ENCODE results near the gene ACOT7. TPM values are rescaled to one million over a fixed set of nuclear protein-coding genes. Genes with fewer than 3 reads are reported as not detected.

Gene ACOT7
- total and polyA plus RNA-seq, 2 experiments from 2014 or later: 167 to 169 TPM

DNA sequence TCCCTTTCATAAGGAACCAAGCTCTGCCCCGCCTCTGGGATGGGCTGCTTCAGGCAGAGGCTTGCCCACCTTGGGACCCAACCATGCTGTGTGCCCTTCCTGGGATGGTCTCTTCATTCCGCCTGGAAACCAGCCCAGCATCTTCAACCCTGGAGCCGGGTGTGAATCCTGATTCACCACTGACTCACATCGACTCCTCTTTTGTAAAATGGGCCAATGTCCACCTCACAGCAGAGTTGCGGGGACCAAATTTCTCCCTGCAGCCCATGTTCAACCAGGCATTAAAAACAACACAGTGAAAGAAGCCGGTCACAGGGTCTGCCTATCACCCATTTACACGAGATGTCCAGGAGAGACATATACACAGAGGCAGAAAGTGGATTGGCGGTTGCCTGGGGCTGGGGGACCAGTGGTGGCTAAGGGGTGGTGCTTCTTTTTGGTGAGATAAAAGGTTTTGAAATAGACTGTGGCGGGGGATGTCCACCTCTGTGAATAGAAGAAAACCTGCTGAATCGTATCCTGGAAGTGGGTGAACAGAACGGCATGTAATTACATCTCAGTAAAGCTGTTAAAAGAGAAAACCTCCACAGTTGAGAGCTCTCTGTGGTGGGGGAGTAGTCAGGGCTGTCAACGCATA lies 125.8 kb downstream of the ACOT7 start (continued):
- TF ChIP-seq, protein P1, sequence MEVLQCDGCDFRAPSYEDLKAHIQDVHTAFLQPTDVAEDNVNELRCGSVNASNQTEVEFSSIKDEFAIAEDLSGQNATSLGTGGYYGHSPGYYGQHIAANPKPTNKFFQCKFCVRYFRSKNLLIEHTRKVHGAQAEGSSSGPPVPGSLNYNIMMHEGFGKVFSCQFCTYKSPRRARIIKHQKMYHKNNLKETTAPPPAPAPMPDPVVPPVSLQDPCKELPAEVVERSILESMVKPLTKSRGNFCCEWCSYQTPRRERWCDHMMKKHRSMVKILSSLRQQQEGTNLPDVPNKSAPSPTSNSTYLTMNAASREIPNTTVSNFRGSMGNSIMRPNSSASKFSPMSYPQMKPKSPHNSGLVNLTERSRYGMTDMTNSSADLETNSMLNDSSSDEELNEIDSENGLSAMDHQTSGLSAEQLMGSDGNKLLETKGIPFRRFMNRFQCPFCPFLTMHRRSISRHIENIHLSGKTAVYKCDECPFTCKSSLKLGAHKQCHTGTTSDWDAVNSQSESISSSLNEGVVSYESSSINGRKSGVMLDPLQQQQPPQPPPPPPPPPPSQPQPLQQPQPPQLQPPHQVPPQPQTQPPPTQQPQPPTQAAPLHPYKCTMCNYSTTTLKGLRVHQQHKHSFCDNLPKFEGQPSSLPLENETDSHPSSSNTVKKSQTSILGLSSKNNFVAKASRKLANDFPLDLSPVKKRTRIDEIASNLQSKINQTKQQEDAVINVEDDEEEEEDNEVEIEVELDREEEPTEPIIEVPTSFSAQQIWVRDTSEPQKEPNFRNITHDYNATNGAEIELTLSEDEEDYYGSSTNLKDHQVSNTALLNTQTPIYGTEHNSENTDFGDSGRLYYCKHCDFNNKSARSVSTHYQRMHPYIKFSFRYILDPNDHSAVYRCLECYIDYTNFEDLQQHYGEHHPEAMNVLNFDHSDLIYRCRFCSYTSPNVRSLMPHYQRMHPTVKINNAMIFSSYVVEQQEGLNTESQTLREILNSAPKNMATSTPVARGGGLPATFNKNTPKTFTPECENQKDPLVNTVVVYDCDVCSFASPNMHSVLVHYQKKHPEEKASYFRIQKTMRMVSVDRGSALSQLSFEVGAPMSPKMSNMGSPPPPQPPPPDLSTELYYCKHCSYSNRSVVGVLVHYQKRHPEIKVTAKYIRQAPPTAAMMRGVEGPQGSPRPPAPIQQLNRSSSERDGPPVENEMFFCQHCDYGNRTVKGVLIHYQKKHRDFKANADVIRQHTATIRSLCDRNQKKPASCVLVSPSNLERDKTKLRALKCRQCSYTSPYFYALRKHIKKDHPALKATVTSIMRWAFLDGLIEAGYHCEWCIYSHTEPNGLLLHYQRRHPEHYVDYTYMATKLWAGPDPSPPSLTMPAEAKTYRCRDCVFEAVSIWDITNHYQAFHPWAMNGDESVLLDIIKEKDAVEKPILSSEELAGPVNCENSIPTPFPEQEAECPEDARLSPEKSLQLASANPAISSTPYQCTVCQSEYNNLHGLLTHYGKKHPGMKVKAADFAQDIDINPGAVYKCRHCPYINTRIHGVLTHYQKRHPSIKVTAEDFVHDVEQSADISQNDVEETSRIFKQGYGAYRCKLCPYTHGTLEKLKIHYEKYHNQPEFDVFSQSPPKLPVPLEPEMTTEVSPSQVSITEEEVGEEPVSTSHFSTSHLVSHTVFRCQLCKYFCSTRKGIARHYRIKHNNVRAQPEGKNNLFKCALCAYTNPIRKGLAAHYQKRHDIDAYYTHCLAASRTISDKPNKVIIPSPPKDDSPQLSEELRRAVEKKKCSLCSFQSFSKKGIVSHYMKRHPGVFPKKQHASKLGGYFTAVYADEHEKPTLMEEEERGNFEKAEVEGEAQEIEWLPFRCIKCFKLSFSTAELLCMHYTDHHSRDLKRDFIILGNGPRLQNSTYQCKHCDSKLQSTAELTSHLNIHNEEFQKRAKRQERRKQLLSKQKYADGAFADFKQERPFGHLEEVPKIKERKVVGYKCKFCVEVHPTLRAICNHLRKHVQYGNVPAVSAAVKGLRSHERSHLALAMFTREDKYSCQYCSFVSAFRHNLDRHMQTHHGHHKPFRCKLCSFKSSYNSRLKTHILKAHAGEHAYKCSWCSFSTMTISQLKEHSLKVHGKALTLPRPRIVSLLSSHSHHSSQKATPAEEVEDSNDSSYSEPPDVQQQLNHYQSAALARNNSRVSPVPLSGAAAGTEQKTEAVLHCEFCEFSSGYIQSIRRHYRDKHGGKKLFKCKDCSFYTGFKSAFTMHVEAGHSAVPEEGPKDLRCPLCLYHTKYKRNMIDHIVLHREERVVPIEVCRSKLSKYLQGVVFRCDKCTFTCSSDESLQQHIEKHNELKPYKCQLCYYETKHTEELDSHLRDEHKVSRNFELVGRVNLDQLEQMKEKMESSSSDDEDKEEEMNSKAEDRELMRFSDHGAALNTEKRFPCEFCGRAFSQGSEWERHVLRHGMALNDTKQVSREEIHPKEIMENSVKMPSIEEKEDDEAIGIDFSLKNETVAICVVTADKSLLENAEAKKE (CRISPR knock-in tag; IDR thresholded peaks at IDR 0.05): no peak
- no peak for TF ChIP-seq EZH2phosphoT487 (IDR thresholded peaks at IDR 0.05; ENCODE audit: unreplicated experiment)
- TF ChIP-seq, protein P2, sequence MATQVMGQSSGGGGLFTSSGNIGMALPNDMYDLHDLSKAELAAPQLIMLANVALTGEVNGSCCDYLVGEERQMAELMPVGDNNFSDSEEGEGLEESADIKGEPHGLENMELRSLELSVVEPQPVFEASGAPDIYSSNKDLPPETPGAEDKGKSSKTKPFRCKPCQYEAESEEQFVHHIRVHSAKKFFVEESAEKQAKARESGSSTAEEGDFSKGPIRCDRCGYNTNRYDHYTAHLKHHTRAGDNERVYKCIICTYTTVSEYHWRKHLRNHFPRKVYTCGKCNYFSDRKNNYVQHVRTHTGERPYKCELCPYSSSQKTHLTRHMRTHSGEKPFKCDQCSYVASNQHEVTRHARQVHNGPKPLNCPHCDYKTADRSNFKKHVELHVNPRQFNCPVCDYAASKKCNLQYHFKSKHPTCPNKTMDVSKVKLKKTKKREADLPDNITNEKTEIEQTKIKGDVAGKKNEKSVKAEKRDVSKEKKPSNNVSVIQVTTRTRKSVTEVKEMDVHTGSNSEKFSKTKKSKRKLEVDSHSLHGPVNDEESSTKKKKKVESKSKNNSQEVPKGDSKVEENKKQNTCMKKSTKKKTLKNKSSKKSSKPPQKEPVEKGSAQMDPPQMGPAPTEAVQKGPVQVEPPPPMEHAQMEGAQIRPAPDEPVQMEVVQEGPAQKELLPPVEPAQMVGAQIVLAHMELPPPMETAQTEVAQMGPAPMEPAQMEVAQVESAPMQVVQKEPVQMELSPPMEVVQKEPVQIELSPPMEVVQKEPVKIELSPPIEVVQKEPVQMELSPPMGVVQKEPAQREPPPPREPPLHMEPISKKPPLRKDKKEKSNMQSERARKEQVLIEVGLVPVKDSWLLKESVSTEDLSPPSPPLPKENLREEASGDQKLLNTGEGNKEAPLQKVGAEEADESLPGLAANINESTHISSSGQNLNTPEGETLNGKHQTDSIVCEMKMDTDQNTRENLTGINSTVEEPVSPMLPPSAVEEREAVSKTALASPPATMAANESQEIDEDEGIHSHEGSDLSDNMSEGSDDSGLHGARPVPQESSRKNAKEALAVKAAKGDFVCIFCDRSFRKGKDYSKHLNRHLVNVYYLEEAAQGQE (IDR thresholded peaks at IDR 0.05; ENCODE audit: unreplicated experiment): no peak

DNA sequence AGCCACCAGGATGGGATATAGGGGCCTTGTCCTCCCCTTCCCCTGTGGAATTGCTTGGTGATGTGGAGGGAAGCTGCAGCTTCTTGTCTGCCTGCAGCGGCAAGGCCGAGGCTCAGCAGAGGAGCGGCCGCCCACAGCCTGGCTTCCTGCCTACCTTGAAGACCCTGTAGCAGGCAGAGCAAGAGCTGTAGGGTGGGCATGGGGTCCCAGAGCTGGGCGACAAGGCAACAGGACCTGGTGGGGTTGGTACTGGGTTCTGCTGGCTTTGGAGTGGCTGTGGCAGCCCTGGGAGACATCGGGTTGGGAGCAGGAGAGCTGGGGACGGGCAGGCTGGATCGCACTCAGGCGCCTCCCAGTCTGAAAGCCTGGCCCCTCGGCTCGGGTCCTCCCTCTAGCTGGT lies 126.9 kb downstream of the ACOT7 start:
- Histone ChIP-seq H3K9me2 (ENCODE audit: insufficient read depth) (no peaks in the 10 kb centered on the region), H4K20me1 (replicated peaks; ENCODE audit: insufficient read depth) (no peaks in the 10 kb centered on the region; the same call in 1 of the 2 replicates), H2AFZ (no peak overlapping the region), H3K36me3 (ENCODE audit: insufficient read depth) (no peaks in the 10 kb centered on the region), H3K27ac (ENCODE audit: low read depth) (no peak overlapping the region), H3K4me2 (no peak overlapping the region), H3F3A (replicated peaks; ENCODE audit: low read depth) (peaks cover 11% of the 10 kb centered on the region), H3K27me3 (ENCODE audit: insufficient read depth) (peaks cover 7% of the 10 kb centered on the region; the same call in 1 of the 2 replicates), H3K4me3 (no peak overlapping the region), H3K4me1 (ENCODE audit: insufficient read depth) (no peaks in the 10 kb centered on the region; the same call in 1 of the 2 replicates), H3K79me2 (replicated peaks; ENCODE audit: insufficient read depth) (no peaks in the 10 kb centered on the region)
- H3K9me3 Mint-ChIP-seq: no peaks in the 10 kb centered on the region
- peaks cover 19% of the 10 kb centered on the region for H3K27me3 Mint-ChIP-seq (ENCODE audit: insufficient read depth, low read depth, poor library complexity)
- H3K27ac Mint-ChIP-seq: no peak overlapping the region
- ATAC-seq (no peak), DNase-seq (ENCODE audit: low spot score) (no peak)
- H3K4me1 Mint-ChIP-seq: peaks cover 11% of the 10 kb centered on the region; the same call in 2 of the 3 replicates
- H3K36me3 Mint-ChIP-seq (ENCODE audit: low read depth): no peaks in the 10 kb centered on the region
- no peak overlapping the region for H3K4me3 Mint-ChIP-seq
- TF ChIP-seq EZH2 (IDR thresholded peaks at IDR 0.05; ENCODE audit: low read depth, unreplicated experiment): no peak
- TF ChIP-seq ZNF114 (CRISPR knock-in tag; IDR thresholded peaks at IDR 0.05): no peak
- TF ChIP-seq POLR2AphosphoS5 (IDR thresholded peaks at IDR 0.05; ENCODE audit: low read depth): no peak
- TF ChIP-seq, protein P3, sequence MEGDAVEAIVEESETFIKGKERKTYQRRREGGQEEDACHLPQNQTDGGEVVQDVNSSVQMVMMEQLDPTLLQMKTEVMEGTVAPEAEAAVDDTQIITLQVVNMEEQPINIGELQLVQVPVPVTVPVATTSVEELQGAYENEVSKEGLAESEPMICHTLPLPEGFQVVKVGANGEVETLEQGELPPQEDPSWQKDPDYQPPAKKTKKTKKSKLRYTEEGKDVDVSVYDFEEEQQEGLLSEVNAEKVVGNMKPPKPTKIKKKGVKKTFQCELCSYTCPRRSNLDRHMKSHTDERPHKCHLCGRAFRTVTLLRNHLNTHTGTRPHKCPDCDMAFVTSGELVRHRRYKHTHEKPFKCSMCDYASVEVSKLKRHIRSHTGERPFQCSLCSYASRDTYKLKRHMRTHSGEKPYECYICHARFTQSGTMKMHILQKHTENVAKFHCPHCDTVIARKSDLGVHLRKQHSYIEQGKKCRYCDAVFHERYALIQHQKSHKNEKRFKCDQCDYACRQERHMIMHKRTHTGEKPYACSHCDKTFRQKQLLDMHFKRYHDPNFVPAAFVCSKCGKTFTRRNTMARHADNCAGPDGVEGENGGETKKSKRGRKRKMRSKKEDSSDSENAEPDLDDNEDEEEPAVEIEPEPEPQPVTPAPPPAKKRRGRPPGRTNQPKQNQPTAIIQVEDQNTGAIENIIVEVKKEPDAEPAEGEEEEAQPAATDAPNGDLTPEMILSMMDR (conservative IDR thresholded peaks at IDR 0.05; ENCODE audit: low read depth in 2 of 2): no peak

All from GM23338 (cell line).